GM12801 (cell line): Measurements from ENCODE around the gene MBTPS2.

Experiments used
- TF ChIP-seq, protein P1 (sequence below): IDR thresholded peaks from one replicate; pipeline ENCODE4 v1.5.1; 2011; ENCODE audit warnings: control low read depth; ENCODE audit not compliant: insufficient read length; ENCODE audit errors: extremely low read depth

MBTPS2 gene

DNA sequence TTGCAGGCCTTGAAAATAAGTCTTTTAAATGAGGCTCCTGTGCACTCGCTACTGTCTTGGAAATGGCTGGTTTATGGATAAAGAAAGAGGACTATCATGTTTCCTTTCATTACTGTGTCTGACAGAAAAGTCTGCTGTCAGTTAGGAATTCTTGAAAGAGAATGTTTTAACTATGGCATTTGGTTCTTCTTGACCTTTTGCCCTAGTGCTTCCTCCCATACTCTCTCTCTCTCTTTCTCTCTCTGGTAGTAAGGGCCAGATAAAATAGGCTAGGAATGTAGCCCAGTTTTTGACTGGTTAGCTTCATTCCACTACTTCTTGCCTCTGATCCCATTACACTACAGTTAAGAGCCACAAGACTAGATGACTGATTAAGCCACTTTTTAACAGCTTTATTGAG lies 46.2 kb downstream of the MBTPS2 start:
- TF ChIP-seq, protein P1, sequence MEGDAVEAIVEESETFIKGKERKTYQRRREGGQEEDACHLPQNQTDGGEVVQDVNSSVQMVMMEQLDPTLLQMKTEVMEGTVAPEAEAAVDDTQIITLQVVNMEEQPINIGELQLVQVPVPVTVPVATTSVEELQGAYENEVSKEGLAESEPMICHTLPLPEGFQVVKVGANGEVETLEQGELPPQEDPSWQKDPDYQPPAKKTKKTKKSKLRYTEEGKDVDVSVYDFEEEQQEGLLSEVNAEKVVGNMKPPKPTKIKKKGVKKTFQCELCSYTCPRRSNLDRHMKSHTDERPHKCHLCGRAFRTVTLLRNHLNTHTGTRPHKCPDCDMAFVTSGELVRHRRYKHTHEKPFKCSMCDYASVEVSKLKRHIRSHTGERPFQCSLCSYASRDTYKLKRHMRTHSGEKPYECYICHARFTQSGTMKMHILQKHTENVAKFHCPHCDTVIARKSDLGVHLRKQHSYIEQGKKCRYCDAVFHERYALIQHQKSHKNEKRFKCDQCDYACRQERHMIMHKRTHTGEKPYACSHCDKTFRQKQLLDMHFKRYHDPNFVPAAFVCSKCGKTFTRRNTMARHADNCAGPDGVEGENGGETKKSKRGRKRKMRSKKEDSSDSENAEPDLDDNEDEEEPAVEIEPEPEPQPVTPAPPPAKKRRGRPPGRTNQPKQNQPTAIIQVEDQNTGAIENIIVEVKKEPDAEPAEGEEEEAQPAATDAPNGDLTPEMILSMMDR: no peak

DNA sequence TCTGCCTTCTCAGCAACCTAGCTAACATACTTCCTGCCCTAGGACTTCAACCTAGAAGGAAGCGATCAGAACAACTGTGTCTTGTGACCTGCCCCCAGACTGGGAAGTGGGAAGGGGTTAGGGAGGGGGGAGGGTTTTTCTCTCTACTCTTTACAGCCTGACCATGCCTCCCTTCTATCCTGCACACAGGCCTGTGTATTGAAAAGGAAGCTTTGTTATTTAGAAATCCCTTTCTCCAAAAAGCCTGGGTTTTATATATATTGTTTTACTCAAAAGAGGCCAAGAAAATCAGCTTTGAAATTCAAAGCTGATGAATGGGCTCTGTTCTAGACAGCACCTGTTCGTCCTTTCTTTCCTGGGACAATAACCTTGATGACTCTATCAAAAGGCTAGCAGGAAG lies 65.9 kb downstream of the MBTPS2 start:
- TF ChIP-seq, protein P1: no peak

DNA sequence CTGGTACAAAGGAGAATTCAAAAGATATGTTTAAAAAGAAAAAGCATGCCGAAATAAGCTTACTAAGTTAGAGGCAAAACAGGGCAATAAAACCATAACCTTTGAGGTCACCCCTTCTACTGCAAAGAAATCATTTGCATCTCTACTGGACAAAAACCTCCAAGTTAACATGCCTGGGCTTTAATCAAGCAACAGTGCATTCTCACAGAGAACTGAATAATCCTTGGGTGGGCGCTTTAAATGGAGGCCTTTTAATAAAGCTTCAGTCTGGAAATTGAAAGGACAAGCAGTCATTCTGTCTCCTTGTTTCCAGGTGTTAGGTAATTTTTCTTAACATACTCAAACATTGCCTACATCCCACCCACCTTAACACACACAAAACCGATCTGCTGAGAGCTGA lies 66.5 kb downstream of the MBTPS2 start:
- TF ChIP-seq, protein P1: no peak

DNA sequence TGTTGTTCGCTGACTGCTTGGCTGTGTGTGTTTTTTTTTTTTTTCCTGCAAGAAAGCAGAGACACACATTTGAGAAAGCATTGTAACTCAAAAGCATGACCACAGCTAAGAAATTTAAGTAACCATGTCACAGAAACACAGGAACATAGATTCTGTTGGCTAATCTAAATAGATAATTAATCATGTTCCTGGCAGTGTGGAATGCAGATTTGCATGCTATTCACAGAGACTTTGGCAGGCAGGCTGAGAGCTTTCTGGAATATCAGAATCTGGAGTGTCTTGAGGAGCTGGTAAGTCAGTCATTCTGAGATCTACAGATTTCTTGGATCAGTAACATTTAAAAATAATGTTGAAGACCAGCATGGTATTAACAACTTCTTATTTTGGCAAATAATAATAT lies 67.8 kb downstream of the MBTPS2 start:
- TF ChIP-seq, protein P1: no peak

DNA sequence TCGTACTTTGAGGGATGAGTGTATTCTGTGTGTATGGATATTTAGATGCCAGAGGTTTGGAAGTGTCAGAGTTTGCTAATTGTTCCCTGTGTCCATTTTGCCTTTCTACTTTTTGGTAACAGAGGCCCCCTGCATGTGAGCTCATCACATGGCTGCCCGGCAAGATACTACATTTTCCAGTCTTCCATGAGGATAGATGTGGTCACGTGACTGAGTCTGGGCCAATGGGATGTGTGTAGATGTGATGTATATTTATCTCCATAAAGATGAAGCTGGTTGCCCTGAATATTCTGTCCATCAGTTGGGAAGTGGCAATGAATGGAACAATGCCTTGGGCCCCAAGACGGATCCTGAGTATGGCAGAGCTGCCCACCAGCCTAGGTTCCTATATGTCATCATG lies 72.1 kb downstream of the MBTPS2 start:
- TF ChIP-seq, protein P1: no peak

DNA sequence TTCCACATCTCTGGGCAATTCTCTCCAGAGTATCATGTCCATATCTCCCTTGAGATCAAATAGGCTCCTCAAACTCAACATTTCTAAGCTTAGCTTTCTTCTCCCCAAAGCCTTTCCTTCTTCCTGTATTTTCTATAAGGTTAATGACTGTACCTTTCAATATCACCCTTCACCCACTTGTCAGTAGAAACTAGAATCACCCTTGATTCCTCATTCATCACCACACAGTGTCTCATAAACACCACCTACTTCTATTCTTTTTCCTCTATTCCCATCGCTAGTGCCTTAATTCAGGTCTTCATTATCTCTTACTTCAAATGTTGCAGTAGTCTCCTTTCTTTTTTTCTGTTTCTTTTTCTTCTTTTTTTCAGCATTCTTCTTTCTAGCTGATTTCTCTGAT lies 72.8 kb downstream of the MBTPS2 start:
- TF ChIP-seq, protein P1: no peak

DNA sequence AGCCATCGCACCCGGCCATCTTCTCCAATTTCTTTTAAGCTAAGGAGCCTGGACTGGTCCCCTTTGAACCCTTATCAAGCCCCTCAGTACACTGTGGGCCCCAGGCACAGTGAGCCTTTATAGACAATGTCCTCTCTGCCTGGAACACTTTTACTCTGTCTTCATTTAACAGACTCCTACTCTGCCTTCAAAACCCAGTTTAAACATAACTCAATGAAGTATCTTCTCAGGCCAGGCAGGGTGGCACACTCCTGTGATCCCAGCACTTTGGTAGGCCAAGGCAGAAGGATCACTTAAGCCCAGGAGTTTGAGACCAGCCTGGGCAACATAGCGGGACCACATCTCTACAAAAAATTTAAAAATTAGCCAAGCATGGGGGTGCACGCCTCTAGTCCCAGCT lies 73.6 kb downstream of the MBTPS2 start:
- TF ChIP-seq, protein P1: no peak

DNA sequence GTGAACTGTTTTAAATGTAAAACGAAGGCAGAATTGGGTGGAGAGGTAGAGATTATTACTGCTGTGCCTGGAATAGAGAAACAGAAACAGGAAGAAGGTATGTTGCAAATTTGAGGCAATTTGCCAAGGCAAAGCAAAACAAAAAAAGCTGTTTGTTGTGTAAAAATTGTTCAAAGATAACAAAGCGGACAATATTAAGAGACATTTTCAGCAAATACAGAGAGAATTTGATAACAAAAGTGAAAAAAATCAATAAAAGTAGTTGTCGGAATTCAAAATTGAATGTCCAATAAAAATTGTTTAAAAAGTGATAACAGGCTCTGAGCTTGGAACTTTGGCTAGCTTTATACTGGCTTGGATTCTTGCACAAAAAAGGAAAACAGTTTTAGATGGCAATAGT lies 86.7 kb downstream of the MBTPS2 start:
- TF ChIP-seq, protein P1: no peak
